WTC11 (cell line): ENCODE results near the gene CCND3.

ENCODE experiments used
- TF ChIP-seq, protein P1 (sequence below): sonication (generic); formaldehyde crosslinking; IDR thresholded peaks from 2 replicates; pipeline ENCODE4 v1.8.1; 2023; ENCODE audit warnings: mild to moderate bottlenecking, missing genetic modification reagents, moderate library complexity
- TF ChIP-seq, protein P2 (sequence below): sonication (generic); formaldehyde crosslinking; IDR thresholded peaks from 2 replicates; pipeline ENCODE4 v1.8.1; 2023; ENCODE audit warnings: mild to moderate bottlenecking, moderate library complexity, missing genetic modification reagents
- TF ChIP-seq, protein P3 (sequence below): fragments of 200-600 bp; IDR thresholded peaks from 2 replicates; pipeline ENCODE4 v1.8.0; 2022; ENCODE audit warnings: antibody characterized with exemption

DNA sequence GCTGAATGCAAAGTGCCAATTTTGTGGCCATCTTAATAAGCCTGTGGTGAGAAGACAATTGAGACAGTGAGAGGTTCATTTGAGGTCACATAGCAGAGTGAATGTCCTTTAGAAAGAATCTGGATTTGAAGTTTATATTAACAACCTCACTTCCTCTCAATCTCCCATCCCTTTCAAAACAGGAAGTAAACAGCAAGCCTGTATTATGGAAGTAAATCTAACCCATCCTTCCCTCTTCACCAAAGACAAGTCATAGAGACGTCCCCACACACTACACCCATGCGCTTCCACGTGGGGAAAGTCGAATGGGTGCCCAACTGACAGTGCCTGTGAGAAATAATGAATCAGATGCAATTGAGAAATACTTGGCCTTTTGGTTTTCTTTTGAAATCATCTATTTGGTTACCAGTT lies 28.8 kb upstream of the CCND3 start:
- TF ChIP-seq, protein P1, sequence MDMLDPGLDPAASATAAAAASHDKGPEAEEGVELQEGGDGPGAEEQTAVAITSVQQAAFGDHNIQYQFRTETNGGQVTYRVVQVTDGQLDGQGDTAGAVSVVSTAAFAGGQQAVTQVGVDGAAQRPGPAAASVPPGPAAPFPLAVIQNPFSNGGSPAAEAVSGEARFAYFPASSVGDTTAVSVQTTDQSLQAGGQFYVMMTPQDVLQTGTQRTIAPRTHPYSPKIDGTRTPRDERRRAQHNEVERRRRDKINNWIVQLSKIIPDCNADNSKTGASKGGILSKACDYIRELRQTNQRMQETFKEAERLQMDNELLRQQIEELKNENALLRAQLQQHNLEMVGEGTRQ (CRISPR knock-in tag): no peak
- TF ChIP-seq, protein P2, sequence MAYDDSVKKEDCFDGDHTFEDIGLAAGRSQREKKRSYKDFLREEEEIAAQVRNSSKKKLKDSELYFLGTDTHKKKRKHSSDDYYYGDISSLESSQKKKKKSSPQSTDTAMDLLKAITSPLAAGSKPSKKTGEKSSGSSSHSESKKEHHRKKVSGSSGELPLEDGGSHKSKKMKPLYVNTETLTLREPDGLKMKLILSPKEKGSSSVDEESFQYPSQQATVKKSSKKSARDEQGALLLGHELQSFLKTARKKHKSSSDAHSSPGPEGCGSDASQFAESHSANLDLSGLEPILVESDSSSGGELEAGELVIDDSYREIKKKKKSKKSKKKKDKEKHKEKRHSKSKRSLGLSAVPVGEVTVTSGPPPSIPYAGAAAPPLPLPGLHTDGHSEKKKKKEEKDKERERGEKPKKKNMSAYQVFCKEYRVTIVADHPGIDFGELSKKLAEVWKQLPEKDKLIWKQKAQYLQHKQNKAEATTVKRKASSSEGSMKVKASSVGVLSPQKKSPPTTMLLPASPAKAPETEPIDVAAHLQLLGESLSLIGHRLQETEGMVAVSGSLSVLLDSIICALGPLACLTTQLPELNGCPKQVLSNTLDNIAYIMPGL: no peak
- TF ChIP-seq, protein P3, sequence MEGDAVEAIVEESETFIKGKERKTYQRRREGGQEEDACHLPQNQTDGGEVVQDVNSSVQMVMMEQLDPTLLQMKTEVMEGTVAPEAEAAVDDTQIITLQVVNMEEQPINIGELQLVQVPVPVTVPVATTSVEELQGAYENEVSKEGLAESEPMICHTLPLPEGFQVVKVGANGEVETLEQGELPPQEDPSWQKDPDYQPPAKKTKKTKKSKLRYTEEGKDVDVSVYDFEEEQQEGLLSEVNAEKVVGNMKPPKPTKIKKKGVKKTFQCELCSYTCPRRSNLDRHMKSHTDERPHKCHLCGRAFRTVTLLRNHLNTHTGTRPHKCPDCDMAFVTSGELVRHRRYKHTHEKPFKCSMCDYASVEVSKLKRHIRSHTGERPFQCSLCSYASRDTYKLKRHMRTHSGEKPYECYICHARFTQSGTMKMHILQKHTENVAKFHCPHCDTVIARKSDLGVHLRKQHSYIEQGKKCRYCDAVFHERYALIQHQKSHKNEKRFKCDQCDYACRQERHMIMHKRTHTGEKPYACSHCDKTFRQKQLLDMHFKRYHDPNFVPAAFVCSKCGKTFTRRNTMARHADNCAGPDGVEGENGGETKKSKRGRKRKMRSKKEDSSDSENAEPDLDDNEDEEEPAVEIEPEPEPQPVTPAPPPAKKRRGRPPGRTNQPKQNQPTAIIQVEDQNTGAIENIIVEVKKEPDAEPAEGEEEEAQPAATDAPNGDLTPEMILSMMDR: no peak
